HFFc6 (cell line): ENCODE measurements around the gene XIRP1. TPM values are rescaled to one million over a fixed set of nuclear protein-coding genes. Genes with fewer than 3 reads are reported as not detected.

Experiments
- DNase-seq: peaks from one replicate; pipeline ENCODE4 v3.0.0-alpha.2; 2018
- H3K27ac Mint-ChIP-seq: 2 replicates; pipeline ENCODE4 v1.8.0; 2020; ENCODE audit warnings: mild to moderate bottlenecking, mixed read lengths
- H3K27me3 Mint-ChIP-seq: 2 replicates; pipeline ENCODE4 v1.8.0; 2021; ENCODE audit warnings: mild to moderate bottlenecking, moderate library complexity, mixed read lengths; ENCODE audit not compliant: insufficient read depth
- H3K36me3 Mint-ChIP-seq: 2 replicates; pipeline ENCODE4 v1.8.0; 2021; ENCODE audit warnings: low read depth, mixed read lengths
- H3K4me1 Mint-ChIP-seq: 2 replicates; pipeline ENCODE4 v1.8.0; 2020; ENCODE audit warnings: low read depth, mixed read lengths
- H3K4me3 Mint-ChIP-seq: 2 replicates; pipeline ENCODE4 v1.8.0; 2020; ENCODE audit warnings: mild to moderate bottlenecking, moderate library complexity, mixed read lengths
- H3K9me3 Mint-ChIP-seq: 2 replicates; pipeline ENCODE4 v1.8.0; 2020; ENCODE audit warnings: mild to moderate bottlenecking, mixed read lengths
- total RNA-seq, 6 experiments: library from RNA; stranded (reverse); fragmentation: NEBNext Ultra II Directional; extraction: Animal tissue kit (Norgen Biotek cat#: 25700); gene quantifications; 2 replicates in 1 of 6; 3 replicates in 5 of 6; pipeline ENCODE4 v1.2.3, GENCODE V29; 2021
- TF ChIP-seq, protein P1 (sequence below): fragments of 200-600 bp; sonication (generic); IDR thresholded peaks from 2 replicates; pipeline ENCODE4 v1.5.0; 2021; ENCODE audit warnings: antibody characterized with exemption, mild to moderate bottlenecking

Gene XIRP1
- total RNA-seq, 6 experiments from 2014 or later, result not detected

DNA sequence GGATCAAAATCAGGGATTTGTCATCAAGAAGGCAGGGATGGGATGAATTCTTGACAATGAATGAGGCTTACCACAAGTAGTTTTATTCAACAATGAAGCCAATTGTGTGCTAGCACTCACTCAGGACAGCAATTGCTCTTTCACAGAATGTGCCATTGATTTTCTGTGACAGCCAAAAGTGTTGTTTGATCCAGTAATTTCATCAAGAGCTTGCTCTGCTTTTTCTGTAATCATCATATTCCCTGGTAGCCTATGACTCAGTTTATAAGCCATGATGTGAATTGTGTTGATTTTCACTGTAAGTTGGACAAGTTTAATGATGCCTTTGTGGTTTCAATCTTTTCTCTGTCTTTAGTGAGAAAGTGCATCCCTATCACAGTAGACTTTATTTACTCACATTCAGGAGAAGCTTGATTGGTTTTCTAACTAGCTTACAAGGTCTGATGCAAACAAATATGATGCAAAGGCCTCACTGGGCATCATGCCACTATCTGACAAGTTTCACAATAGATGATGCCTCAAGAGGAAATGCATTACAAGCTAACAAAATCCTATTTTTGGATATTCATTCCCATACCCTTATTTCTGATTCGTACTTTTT is 25.4 kb downstream of the XIRP1 start:
- Mint-ChIP-seq H3K27me3 (peaks cover 1% of the 10 kb centered on the region; the same call in 1 of the 2 replicates), H3K36me3 (peaks cover 7% of the 10 kb centered on the region; the same call in 1 of the 2 replicates), H3K4me1 (peaks cover 50% of the 10 kb centered on the region), H3K9me3 (no peaks in the 10 kb centered on the region), H3K27ac (peak overlapping the region; percentile 79), H3K4me3 (peak overlapping the region; percentile 43)
- peak; percentile 93 for DNase-seq
- TF ChIP-seq, protein P1, sequence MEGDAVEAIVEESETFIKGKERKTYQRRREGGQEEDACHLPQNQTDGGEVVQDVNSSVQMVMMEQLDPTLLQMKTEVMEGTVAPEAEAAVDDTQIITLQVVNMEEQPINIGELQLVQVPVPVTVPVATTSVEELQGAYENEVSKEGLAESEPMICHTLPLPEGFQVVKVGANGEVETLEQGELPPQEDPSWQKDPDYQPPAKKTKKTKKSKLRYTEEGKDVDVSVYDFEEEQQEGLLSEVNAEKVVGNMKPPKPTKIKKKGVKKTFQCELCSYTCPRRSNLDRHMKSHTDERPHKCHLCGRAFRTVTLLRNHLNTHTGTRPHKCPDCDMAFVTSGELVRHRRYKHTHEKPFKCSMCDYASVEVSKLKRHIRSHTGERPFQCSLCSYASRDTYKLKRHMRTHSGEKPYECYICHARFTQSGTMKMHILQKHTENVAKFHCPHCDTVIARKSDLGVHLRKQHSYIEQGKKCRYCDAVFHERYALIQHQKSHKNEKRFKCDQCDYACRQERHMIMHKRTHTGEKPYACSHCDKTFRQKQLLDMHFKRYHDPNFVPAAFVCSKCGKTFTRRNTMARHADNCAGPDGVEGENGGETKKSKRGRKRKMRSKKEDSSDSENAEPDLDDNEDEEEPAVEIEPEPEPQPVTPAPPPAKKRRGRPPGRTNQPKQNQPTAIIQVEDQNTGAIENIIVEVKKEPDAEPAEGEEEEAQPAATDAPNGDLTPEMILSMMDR, result no peak

GRCh38 chr3:39166134-39166710 is 26.2 kb downstream of the XIRP1 start:
- Mint-ChIP-seq H3K4me3 (peak overlapping the region; percentile 43), H3K4me1 (peaks cover 50% of the 10 kb centered on the region), H3K27ac (peak overlapping the region; percentile 79), H3K27me3 (no peaks in the 10 kb centered on the region), H3K9me3 (no peaks in the 10 kb centered on the region), H3K36me3 (peaks cover 7% of the 10 kb centered on the region; the same call in 1 of the 2 replicates)
- peak; percentile 96 for DNase-seq
- TF ChIP-seq, protein P1, result peak; percentile 41

DNA sequence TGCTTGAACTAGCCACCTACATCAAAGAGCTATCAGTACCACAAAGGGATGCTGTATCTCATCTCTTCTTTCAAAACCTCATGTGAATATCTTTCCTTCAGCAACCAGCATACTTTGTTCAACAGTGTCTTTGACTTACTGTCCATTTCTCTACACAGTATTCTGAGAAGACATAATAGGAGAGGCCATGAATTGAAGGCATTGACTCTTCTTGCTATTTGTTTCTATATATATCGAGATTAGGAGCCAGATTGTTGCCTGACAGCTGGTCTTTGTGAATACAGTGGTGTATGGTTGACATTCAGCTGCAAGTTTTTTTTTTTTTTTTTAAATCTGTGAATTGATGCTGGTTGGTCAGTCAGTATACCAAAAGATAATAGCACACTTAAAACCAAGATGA is 26.9 kb downstream of the XIRP1 start:
- Mint-ChIP-seq H3K36me3 (peaks cover 7% of the 10 kb centered on the region; the same call in 1 of the 2 replicates), H3K27me3 (no peaks in the 10 kb centered on the region), H3K27ac (peak overlapping the region; percentile 79), H3K9me3 (no peaks in the 10 kb centered on the region), H3K4me3 (no peak overlapping the region), H3K4me1 (peaks cover 50% of the 10 kb centered on the region)
- TF ChIP-seq, protein P1, result no peak
- DNase-seq, result no peak

GRCh38 chr3:39164414-39164813 is 28.0 kb downstream of the XIRP1 start:
- Mint-ChIP-seq H3K27me3 (0 out of 2 replicates have a peak, but pooled peaks cover 1% of the 10 kb centered on the region), H3K36me3 (peaks cover 7% of the 10 kb centered on the region; the same call in 1 of the 2 replicates), H3K4me1 (peaks cover 55% of the 10 kb centered on the region), H3K4me3 (no peak overlapping the region), H3K9me3 (no peaks in the 10 kb centered on the region), H3K27ac (no peak overlapping the region)
- TF ChIP-seq, protein P1, result no peak
- DNase-seq, result no peak

GRCh38 chr3:39158148-39158715 is 34.2 kb downstream of the XIRP1 start:
- H3K27ac Mint-ChIP-seq, result no peak overlapping the region

More at GRCh38 chr3:39158148-39158715, 34.2 kb downstream of the XIRP1 start:
- TF ChIP-seq, protein P1, result no peak
- no peak for DNase-seq
- Mint-ChIP-seq H3K9me3 (no peaks in the 10 kb centered on the region), H3K4me1 (peaks cover 18% of the 10 kb centered on the region), H3K36me3 (peaks cover 3% of the 10 kb centered on the region; the same call in 1 of the 2 replicates), H3K4me3 (no peak overlapping the region), H3K27me3 (peaks cover 9% of the 10 kb centered on the region)
